ENCODE results near the gene TERC.

DNA sequence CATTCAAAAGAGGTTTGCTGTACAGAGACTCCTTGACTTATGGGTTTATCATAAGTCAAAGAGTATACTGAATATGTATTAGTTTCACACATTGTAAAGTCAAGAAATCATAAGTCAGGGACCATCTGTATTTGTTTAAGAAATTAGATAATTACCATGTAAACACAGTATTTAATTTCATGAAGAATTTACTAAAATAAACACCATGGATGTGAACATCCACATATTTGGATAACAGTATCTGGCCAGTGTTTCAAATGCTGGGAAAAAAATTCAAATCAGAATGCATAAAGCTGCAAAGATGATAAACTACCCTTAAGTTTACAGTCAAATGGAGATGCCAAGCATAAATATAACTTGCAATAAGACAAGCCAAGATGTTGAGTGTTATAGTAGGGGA is 25.4 kb upstream of the TERC start:
- TF ChIP-seq EZH2 (IDR thresholded peaks at IDR 0.05; ENCODE audit: low read length), result no peak
- TF ChIP-seq, protein P1, sequence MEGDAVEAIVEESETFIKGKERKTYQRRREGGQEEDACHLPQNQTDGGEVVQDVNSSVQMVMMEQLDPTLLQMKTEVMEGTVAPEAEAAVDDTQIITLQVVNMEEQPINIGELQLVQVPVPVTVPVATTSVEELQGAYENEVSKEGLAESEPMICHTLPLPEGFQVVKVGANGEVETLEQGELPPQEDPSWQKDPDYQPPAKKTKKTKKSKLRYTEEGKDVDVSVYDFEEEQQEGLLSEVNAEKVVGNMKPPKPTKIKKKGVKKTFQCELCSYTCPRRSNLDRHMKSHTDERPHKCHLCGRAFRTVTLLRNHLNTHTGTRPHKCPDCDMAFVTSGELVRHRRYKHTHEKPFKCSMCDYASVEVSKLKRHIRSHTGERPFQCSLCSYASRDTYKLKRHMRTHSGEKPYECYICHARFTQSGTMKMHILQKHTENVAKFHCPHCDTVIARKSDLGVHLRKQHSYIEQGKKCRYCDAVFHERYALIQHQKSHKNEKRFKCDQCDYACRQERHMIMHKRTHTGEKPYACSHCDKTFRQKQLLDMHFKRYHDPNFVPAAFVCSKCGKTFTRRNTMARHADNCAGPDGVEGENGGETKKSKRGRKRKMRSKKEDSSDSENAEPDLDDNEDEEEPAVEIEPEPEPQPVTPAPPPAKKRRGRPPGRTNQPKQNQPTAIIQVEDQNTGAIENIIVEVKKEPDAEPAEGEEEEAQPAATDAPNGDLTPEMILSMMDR (optimal IDR thresholded peaks at IDR 0.05 in 1 of 3, IDR thresholded peaks at IDR 0.05 in 1 of 3, conservative IDR thresholded peaks at IDR 0.05 in 1 of 3; ENCODE audit: extremely low read depth in 1 of 3, insufficient read depth in 2 of 3, low read length in 3 of 3), result no peak
